ENCODE measurements around the gene GALNT10.
"Not testable (repeated sequence)": the region's sequence is repeated elsewhere in the genome, so short reads cannot be mapped to it uniquely, and the experiment has no call there.

The GALNT10 gene

GRCh38 chr5:154352960-154353548 lies 162.5 kb downstream of the GALNT10 start:
- no peak overlapping the region for H3K4me3 ChIP-seq (ENCODE audit: low read depth, low read length)
- TF ChIP-seq, protein P1, sequence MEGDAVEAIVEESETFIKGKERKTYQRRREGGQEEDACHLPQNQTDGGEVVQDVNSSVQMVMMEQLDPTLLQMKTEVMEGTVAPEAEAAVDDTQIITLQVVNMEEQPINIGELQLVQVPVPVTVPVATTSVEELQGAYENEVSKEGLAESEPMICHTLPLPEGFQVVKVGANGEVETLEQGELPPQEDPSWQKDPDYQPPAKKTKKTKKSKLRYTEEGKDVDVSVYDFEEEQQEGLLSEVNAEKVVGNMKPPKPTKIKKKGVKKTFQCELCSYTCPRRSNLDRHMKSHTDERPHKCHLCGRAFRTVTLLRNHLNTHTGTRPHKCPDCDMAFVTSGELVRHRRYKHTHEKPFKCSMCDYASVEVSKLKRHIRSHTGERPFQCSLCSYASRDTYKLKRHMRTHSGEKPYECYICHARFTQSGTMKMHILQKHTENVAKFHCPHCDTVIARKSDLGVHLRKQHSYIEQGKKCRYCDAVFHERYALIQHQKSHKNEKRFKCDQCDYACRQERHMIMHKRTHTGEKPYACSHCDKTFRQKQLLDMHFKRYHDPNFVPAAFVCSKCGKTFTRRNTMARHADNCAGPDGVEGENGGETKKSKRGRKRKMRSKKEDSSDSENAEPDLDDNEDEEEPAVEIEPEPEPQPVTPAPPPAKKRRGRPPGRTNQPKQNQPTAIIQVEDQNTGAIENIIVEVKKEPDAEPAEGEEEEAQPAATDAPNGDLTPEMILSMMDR (IDR thresholded peaks at IDR 0.05; ENCODE audit: low read depth, low read length), result no peak

DNA sequence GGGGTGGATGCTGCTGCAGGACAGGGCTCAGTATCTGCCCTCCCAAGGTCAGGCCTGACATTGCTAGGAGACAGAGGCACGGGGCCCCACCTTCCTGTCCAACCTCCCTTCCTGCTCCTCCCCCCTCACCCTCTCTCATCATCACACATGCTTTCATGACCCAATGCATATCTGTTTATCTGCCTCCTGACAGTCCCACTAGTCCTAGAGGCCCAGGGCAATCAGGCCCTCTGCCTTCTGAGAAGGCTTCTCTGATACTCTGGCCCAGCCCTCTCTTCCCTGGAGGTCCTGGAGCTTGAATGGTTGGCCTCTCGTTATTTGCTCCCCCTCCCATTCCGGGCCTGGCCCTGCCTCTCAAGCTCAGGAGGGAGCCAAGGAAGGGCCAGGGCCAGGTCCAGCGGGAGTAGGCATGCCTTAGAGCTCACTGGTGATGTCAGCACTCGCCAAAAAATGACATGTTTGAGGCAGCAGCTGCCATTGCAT lies 164.6 kb downstream of the GALNT10 start:
- TF ChIP-seq, protein P1 (IDR thresholded peaks at IDR 0.05; ENCODE audit: low read depth, low read length), result no peak
- H3K4me3 ChIP-seq (ENCODE audit: low read depth, low read length), result no peak overlapping the region

GRCh38 chr5:154356020-154356655 lies 165.6 kb downstream of the GALNT10 start:
- TF ChIP-seq, protein P1 (IDR thresholded peaks at IDR 0.05; ENCODE audit: low read depth, low read length), result no peak
- no peak overlapping the region for H3K4me3 ChIP-seq (ENCODE audit: low read depth, low read length)

- H3K4me3 ChIP-seq (ENCODE audit: low read depth, low read length), result no peak overlapping the region
- TF ChIP-seq, protein P1 (IDR thresholded peaks at IDR 0.05; ENCODE audit: low read depth, low read length), result no peak
These were observed 166.4 kb downstream of the GALNT10 start for GRCh38 chr5:154356958-154357357.

- TF ChIP-seq, protein P1 (IDR thresholded peaks at IDR 0.05; ENCODE audit: low read depth, low read length), result no peak
- no peak overlapping the region for H3K4me3 ChIP-seq (ENCODE audit: low read depth, low read length)
These were observed 168.1 kb downstream of the GALNT10 start for GRCh38 chr5:154358516-154359220.

DNA sequence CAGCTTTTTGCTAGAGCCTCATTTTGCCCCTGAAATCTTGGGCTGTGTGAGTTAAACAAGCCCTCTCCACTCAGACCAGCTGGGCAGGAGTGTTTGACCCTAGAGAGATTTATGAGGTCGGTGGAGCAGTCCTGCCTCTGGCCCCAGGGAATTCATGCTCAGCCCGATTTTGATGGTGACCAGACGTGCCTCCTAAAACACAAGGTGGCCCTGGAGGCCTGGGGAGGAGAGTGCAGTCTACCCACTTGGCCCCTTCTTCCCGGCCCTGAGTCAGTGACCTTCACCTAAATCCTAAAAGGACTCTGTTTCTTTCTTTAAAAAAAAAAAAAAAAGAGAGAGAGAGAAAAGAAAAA lies 168.7 kb downstream of the GALNT10 start:
- H3K4me3 ChIP-seq (ENCODE audit: low read depth, low read length), result no peak overlapping the region
- TF ChIP-seq, protein P1 (IDR thresholded peaks at IDR 0.05; ENCODE audit: low read depth, low read length), result no peak

DNA sequence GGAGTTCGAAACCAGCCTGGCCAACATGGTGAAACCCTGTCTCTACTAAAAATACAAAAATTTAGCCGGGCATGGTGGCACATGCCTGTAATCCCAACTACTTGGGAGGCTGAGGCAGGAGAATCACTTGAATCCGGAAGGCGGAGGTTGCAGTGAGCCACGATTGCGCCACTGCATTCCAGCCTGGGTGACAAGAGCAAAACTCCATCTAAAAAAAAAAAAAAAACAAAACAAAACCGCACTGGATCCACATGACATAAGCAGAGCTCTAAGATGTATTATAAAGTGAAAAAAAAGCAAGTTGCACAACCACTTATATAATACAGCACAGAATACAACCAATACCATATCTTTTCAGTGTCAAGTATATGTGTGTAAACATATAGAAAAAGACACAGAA lies 169.7 kb downstream of the GALNT10 start:
- H3K4me3 ChIP-seq (ENCODE audit: low read depth, low read length), result not testable (repeated sequence)

Measured in WI38 (cell line).